Aorta (tissue), 5 donors: ENCODE results near the gene PARP3. TPM values are rescaled to one million over a fixed set of nuclear protein-coding genes. Genes with fewer than 3 reads are reported as not detected.

ENCODE experiments used
- ATAC-seq: fragments of 200-7000 bp; cut with Tn5 transposase; one replicate; pipeline ENCODE4 v1.9.1; 2022; ENCODE audit warnings: moderate library complexity; ENCODE audit not compliant: low FRiP score
- DNase-seq, 2 donors: peaks; one replicate each; pipeline ENCODE4 v3.0.0-alpha.2; 2020
- H3K27ac ChIP-seq, 2 donors: one replicate each; pipeline ENCODE4 v1.5.1; 2013; ENCODE audit warnings: low read length in 2 of 2, mild to moderate bottlenecking in 2 of 2, moderate library complexity in 2 of 2, control low read depth in 1 of 2, inconsistent platforms in 1 of 2, low read depth in 1 of 2
- H3K27me3 ChIP-seq, 2 donors: one replicate each; pipeline ENCODE4 v1.6.1; 2013; ENCODE audit warnings: control low read depth in 1 of 2, low read length in 1 of 2, mild to moderate bottlenecking in 1 of 2, moderate library complexity in 1 of 2; ENCODE audit not compliant: insufficient read depth in 2 of 2, control insufficient read depth in 1 of 2
- H3K36me3 ChIP-seq, 2 donors: one replicate each; pipeline ENCODE4 v1.6.1; 2013; ENCODE audit warnings: control low read depth in 1 of 2, low read length in 1 of 2, mild to moderate bottlenecking in 1 of 2; ENCODE audit not compliant: insufficient read depth in 2 of 2, control insufficient read depth in 1 of 2
- H3K4me1 ChIP-seq, 2 donors: one replicate each; pipeline ENCODE4 v1.6.1; 2013; ENCODE audit warnings: low read length in 2 of 2, control low read depth in 1 of 2, mild to moderate bottlenecking in 1 of 2, moderate library complexity in 1 of 2; ENCODE audit not compliant: insufficient read depth in 2 of 2, control insufficient read depth in 1 of 2
- H3K4me3 ChIP-seq, 2 donors: one replicate each; pipeline ENCODE4 v1.5.1; 2013; ENCODE audit warnings: low read length in 2 of 2, control low read depth in 1 of 2, mild to moderate bottlenecking in 1 of 2
- H3K9me3 ChIP-seq: one replicate; pipeline ENCODE4 v1.6.1; 2013; ENCODE audit warnings: mild to moderate bottlenecking, low read length; ENCODE audit not compliant: control insufficient read depth
- WGBS, 2 donors: extraction: QIAGEN DNeasy Blood & Tissue Kit; methylation state at CpG; one replicate each; pipeline ENCODE4 v1.1.7; 2013; 5-methylcytosine and 5-hydroxymethylcytosine counted together
- intact Hi-C, 2 donors: fragments of 100-400 bp; cut with DNase I; formaldehyde crosslinking; loops; one replicate each; pipeline versions ENCODE4 v1.14.2 to v1.15.0; 2022
- polyA plus RNA-seq, 2 donors: library from polyadenylated mRNA; stranded (reverse); fragments of 200-250 nt; gene quantifications; one replicate each; pipeline ENCODE4 v1.2.3, GENCODE V29; 2013
- total RNA-seq, 2 donors: library from RNA; stranded (reverse); fragmentation: NEBNext Ultra II Directional; extraction: Animal tissue kit (Norgen Biotek cat#: 25700); gene quantifications; one replicate each; pipeline ENCODE4 v1.2.1, GENCODE V29; 2021
- donor health status: healthy with polysubstance abuse.
- donor health status: Bipolar disorder and iron deficiency.
- donor health status: DM: no; HTN: no; CAD: no.
- donor health status: DM: no; HTN: no; CAD: no.
- donor health status: DM: yes; HTN: yes; CAD: no.

PARP3 gene
- total and polyA plus RNA-seq, 4 donors = 11.0 to 35.0 (median 14.9) TPM

DNA sequence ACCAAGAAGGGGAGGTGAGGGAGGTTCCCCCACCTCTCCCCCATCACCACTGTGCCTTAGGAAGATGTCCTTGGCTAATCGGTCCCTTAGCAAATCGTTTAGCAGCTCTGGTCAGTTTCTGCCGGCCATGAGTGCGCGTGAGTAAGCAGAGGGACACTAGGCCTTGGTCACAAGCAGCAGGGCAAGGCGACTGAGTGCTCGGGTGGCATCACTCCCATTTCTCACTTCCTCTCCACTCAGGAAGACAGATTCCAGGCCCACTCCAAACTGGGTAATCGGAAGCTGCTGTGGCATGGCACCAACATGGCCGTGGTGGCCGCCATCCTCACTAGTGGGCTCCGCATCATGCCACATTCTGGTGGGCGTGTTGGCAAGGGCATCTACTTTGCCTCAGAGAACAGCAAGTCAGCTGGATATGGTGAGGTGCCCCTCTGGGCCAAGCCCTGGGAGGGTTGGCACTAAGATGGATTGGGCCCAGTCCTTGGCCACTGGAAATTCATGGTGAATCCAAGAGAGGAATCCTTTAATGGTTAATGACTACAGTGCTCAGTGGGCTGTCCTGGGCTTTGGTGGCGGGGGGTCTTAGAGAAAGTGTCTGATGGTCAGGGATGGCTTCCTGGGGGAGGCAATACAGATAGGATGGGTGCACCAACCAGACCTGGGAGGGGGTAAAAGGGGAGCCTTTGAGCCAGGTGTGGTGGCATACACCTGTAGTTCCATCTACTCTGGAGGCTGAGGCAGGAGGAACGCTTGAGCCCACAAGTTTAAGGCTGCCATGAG lies 4.0 kb downstream of the PARP3 start:
- no peaks in the 10 kb centered on the region for H3K4me1 ChIP-seq
- H3K27ac ChIP-seq = no peak overlapping the region
- no peak for ATAC-seq
- no peaks in the 10 kb centered on the region for H3K9me3 ChIP-seq
- H3K36me3 ChIP-seq = no peaks in the 10 kb centered on the region
- DNase-seq = peak; percentile 31 to 48
- H3K4me3 ChIP-seq = no peak overlapping the region
- intact Hi-C loops = no loop called here
- H3K27me3 ChIP-seq = no peaks in the 10 kb centered on the region
- WGBS, 2 donors = 93% methylated on average over 14 of the region's 14 CpGs

DNA sequence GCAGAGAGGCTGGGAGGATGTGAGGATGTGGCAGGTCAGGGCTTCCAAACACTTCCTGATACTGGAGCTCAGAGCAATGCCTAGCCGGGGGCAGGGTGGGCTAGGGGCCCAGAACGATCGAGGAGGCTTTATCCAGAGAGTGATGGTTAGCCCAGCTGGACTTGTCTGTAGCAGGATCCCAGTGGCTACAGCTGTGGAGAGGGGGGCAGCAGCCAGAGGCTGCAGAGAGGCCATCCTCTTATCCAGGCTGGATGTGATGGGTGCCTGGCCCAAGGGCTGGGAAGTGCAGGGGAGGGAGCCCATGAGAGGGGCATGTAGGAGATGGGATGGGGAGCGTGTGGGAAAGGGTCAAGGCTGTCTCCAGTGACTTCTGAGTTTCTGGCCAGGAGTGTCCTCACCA lies 4.6 kb downstream of the PARP3 start:
- ATAC-seq = no peak
- H3K36me3 ChIP-seq = no peaks in the 10 kb centered on the region
- WGBS, 2 donors = 78 to 87% methylated on average over 4 of the region's 4 CpGs
- intact Hi-C loops = no loop called here
- H3K4me1 ChIP-seq = no peaks in the 10 kb centered on the region
- H3K27me3 ChIP-seq = no peaks in the 10 kb centered on the region
- H3K4me3 ChIP-seq = no peak overlapping the region
- no peaks in the 10 kb centered on the region for H3K9me3 ChIP-seq
- no peak overlapping the region for H3K27ac ChIP-seq
- DNase-seq = peak in 1 of 2 donors; percentile 63

DNA sequence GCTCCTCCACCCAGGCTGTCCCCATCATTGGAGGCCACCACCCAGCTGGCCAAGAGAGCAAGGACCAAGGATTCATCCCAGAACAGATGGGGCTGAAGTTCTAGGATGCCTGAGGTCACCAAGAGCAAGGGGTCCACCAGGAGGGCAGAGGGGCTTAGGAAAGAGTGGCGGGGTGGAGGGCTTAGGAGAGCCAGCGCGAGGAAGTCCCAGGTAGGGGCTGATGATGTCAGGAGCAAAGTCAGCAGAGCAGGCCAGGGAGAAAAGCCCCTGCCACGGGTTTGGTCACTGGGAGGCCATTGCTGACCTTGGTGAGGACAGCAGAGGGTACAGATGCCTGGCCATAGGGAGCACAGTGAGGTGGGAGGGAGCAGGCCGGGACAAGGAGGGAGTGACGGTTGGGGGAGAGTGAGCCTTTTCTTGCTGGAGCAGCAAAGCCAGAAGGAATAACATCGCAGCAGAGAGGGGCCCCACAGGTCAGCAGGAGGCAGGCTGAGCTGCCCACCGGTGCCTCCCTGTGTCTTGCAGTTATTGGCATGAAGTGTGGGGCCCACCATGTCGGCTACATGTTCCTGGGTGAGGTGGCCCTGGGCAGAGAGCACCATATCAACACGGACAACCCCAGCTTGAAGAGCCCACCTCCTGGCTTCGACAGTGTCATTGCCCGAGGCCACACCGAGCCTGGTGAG lies 5.2 kb downstream of the PARP3 start:
- DNase-seq (peak; percentile 28 to 61), ATAC-seq (no peak)
- 78% methylated on average over 13 of the region's 13 CpGs for whole genome bisulfite sequencing, 2 donors
- intact Hi-C loops = no loop called here
- Histone ChIP-seq H3K27me3 (no peaks in the 10 kb centered on the region), H3K4me1 (no peaks in the 10 kb centered on the region), H3K4me3 (no peak overlapping the region), H3K36me3 (no peaks in the 10 kb centered on the region), H3K27ac (no peak overlapping the region), H3K9me3 (no peaks in the 10 kb centered on the region)

DNA sequence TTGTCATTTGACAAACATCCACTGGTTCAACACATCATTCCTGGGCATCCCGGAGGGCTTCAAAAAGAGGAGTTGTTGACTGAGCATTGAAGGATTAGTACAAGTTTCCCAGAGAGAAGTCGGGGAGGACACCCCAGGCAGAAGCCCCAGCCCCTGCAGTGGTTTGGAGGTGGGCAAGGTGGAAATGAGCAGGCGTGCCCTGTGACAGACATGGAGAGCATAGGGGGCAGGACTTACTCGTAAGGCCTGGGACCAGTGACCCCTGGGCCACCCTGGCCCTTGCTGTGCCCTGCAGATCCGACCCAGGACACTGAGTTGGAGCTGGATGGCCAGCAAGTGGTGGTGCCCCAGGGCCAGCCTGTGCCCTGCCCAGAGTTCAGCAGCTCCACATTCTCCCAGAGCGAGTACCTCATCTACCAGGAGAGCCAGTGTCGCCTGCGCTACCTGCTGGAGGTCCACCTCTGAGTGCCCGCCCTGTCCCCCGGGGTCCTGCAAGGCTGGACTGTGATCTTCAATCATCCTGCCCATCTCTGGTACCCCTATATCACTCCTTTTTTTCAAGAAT lies 5.9 kb downstream of the PARP3 start:
- DNase-seq = peak in 1 of 2 donors; percentile 39
- H3K36me3 ChIP-seq = no peaks in the 10 kb centered on the region
- no peak for ATAC-seq
- 93% methylated on average over 10 of the region's 10 CpGs for WGBS, 2 donors
- no peak overlapping the region for H3K4me3 ChIP-seq
- intact Hi-C loops = no loop called here
- no peaks in the 10 kb centered on the region for H3K9me3 ChIP-seq
- H3K27me3 ChIP-seq = no peaks in the 10 kb centered on the region
- no peak overlapping the region for H3K27ac ChIP-seq
- H3K4me1 ChIP-seq = no peaks in the 10 kb centered on the region

DNA sequence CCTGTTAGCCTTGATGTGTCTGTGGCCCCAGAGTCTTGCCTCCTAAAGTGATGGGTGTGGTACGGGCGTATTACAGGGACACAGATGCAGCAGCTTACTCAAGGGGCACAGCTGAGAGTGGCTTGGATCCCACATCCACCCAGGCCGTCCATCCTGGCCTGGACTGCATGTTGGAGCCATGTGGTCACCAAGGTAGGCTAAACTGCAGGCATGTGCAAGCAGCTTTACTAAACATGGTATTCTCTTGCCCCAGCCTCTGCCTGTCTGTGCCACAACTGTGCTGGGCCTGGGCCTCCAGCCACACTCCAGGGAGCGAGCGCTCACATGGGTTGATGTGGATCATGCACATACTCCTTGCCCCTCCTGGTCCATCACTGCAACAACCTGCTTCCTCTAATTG lies 7.0 kb downstream of the PARP3 start:
- Histone ChIP-seq H3K4me1 (no peaks in the 10 kb centered on the region), H3K27ac (no peak overlapping the region), H3K9me3 (no peaks in the 10 kb centered on the region), H3K27me3 (no peaks in the 10 kb centered on the region), H3K36me3 (no peaks in the 10 kb centered on the region), H3K4me3 (no peak overlapping the region)
- DNase-seq (peak in 1 of 2 donors; percentile 39), ATAC-seq (no peak)
- WGBS, 2 donors = 94 to 97% methylated on average over 5 of the region's 5 CpGs
- intact Hi-C loops = no loop called here

DNA sequence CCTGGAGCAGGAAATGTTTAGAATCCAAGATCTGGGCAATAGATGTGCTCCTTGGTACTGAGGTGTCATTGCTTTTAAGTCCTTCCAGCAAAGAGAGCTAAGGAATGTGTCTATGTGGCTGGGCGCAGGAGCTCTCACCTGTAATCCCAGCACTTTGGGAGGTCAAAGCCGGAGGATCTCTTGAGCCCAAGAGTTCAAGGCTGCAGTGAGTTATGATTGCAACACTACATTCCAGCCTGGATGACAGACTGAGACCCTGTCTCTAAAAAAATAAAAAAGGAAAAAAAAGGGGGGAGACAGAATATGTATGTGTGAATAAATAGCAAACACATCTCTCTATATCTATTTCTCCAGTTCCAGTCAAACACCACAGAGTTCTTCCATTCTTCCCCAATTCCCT lies 8.7 kb downstream of the PARP3 start:
- H3K9me3 ChIP-seq = no peaks in the 10 kb centered on the region
- no peaks in the 10 kb centered on the region for H3K4me1 ChIP-seq
- intact Hi-C loops = no loop called here
- H3K36me3 ChIP-seq = no peaks in the 10 kb centered on the region
- no peaks in the 10 kb centered on the region for H3K27me3 ChIP-seq
- no peak for ATAC-seq
- DNase-seq = peak in 1 of 2 donors; percentile 2
- H3K4me3 ChIP-seq = no peak overlapping the region
- H3K27ac ChIP-seq = no peak overlapping the region
- 92 to 96% methylated on average over 2 of the region's 2 CpGs for WGBS, 2 donors

DNA sequence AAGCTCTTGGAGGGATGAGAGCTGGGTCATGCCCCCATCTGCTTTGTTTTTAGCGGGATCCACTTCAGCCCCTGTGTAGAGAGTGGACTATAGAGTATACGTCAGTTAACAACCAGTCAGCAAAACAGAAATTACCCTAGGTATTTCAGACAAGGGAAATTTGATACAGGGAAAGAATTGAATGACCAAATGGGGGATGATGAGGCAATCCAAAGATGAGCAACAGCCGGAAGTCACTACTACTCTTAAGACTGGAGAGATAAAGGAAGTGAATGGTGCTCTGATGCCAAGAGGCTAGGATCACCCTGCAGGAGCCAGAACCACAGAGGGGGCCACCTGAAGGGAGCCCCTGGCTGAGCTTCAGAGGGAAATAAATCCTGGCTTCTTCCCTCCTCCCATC lies 11.3 kb downstream of the PARP3 start:
- no peaks in the 10 kb centered on the region for H3K4me1 ChIP-seq
- H3K9me3 ChIP-seq = no peaks in the 10 kb centered on the region
- 84 to 86% methylated on average over 3 of the region's 3 CpGs for WGBS, 2 donors
- H3K36me3 ChIP-seq = no peaks in the 10 kb centered on the region
- H3K27ac ChIP-seq = no peak overlapping the region
- intact Hi-C loops = no loop called here
- H3K27me3 ChIP-seq = no peaks in the 10 kb centered on the region
- H3K4me3 ChIP-seq = no peak overlapping the region
- ATAC-seq (no peak), DNase-seq (no peak)

DNA sequence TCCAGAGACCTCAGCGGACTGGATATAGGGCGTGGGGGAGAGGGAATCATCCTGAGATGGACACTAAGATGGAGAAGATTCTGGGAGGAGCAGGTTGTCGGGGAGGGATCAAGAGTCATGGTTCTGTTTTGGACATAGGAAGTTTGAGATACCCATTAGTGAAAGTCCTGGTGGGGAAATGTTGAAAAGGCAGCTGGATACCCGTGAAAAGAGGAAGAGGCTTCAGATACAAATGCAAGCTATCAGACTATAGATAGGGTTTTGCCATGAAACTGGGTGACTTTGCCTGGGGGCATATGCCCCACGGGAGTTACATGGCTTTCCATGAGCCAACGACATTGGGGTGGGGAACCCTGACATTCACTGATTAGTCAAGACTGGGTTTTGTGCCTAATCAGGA lies 11.9 kb downstream of the PARP3 start:
- 84 to 86% methylated on average over 6 of the region's 6 CpGs for WGBS, 2 donors
- Histone ChIP-seq H3K36me3 (no peaks in the 10 kb centered on the region), H3K27me3 (no peaks in the 10 kb centered on the region), H3K4me3 (no peak overlapping the region), H3K4me1 (no peaks in the 10 kb centered on the region), H3K27ac (no peak overlapping the region), H3K9me3 (no peaks in the 10 kb centered on the region)
- intact Hi-C loops = no loop called here
- ATAC-seq = no peak
- DNase-seq = no peak

DNA sequence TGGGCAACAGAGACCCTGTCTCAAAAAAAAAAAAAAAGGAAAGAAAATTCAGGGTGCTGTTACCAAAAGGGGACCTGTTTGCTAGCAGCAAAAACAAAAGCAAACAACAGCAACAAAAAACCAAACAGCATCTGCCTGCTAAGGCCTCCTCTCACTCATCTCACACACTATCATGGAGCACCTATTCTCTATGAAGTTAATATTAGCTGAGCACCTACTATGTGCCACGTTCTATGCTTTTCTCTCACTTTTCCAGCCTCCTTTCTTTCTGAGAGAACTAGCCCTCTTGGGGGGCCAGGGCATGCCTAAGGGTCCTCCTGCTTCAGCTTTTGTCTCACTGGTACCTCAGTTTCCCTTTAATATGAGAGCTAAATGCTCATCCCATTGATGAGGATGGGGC lies 12.6 kb downstream of the PARP3 start:
- Histone ChIP-seq H3K9me3 (no peaks in the 10 kb centered on the region), H3K4me1 (no peaks in the 10 kb centered on the region), H3K27me3 (no peaks in the 10 kb centered on the region), H3K36me3 (no peaks in the 10 kb centered on the region), H3K4me3 (no peak overlapping the region), H3K27ac (no peak overlapping the region)
- no peak for ATAC-seq
- WGBS, 2 donors = 85 to 92% methylated on average over 1 of the region's 1 CpG
- intact Hi-C loops = no loop called here
- no peak for DNase-seq
